Cardiac fibroblast (primary cell): Measurements from ENCODE around the gene ZNF827.

Source experiments
- DNase-seq, 2 donors: peaks; one replicate each; pipeline versions ENCODE4 v3.0.0 to v3.0.0-alpha.2; 2010; ENCODE audit warnings: low read depth in 2 of 2
- H3K4me3 ChIP-seq, 2 donors: replicated peaks in 1 of 2; 1 replicate in 1 of 2; 2 replicates in 1 of 2; pipeline ENCODE4 v1.5.1; 2011; ENCODE audit warnings: low read depth in 2 of 2, low read length in 2 of 2, mild to moderate bottlenecking in 2 of 2, moderate library complexity in 1 of 2
- TF ChIP-seq, protein P1 (sequence below): IDR thresholded peaks from one replicate; pipeline ENCODE4 v1.5.1; 2011; ENCODE audit warnings: low read depth, mild to moderate bottlenecking, low read length, inconsistent platforms

The ZNF827 gene

DNA sequence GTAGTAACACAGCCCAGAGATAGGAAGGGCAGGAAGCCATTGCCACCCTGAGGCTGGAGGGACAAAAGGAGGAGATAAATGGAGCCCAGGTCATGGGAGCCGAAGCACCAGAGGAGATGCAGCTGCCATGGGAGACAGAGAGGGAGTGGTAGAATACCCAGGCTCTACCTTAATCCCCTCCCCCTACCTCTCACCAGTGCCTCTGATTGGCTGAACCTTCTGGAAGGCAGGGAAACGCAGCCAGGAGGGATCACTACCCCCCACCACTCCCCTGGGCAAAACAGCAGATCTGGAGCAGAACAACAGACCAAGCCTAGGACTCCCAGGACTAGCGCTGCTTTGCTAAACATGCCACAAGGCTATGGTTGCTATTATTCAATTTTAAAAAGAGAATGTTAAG is 114.2 kb downstream of the ZNF827 start:
- H3K4me3 ChIP-seq, result no peak overlapping the region
- TF ChIP-seq, protein P1, sequence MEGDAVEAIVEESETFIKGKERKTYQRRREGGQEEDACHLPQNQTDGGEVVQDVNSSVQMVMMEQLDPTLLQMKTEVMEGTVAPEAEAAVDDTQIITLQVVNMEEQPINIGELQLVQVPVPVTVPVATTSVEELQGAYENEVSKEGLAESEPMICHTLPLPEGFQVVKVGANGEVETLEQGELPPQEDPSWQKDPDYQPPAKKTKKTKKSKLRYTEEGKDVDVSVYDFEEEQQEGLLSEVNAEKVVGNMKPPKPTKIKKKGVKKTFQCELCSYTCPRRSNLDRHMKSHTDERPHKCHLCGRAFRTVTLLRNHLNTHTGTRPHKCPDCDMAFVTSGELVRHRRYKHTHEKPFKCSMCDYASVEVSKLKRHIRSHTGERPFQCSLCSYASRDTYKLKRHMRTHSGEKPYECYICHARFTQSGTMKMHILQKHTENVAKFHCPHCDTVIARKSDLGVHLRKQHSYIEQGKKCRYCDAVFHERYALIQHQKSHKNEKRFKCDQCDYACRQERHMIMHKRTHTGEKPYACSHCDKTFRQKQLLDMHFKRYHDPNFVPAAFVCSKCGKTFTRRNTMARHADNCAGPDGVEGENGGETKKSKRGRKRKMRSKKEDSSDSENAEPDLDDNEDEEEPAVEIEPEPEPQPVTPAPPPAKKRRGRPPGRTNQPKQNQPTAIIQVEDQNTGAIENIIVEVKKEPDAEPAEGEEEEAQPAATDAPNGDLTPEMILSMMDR, result no peak
- no peak for DNase-seq

DNA sequence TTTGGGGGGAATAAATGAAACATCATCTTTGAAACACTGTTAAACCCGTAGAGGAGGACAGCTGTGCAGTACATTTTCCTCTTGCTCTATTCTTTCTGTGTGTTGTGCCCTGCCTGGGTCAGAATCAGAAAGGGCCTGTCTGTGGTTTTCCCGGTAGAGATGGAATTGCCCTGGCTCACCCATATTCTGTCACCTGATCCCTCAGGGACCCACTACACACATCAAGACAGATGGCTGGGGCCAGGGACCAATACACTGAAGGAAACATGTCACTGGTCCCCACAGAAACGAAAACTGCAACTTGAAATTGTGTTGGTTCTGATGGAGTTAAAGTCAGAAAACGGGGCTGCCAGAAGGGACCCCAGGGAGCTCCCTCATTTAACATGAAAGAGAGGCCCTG is 114.9 kb downstream of the ZNF827 start:
- no peak for DNase-seq
- H3K4me3 ChIP-seq, result no peak overlapping the region
- TF ChIP-seq, protein P1, result no peak

DNA sequence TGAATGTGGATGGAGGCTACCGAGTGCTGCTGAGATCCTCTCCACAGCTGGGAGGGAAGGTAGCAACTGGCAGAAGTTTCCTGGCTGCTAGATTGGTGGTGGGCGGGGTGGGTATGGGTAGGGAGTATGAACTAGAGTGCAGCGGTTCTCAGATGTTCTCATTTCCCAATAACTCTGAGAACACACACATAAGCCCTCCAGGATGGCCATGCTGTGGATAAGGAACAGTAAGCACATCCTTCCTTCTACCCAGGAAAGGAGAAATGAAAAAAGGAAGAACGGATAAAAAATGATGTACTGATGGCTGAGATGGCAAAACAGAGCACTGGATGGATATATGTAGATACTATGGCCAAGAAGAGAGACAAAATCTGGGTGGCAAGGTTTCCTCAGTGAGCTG is 116.0 kb downstream of the ZNF827 start:
- TF ChIP-seq, protein P1, result no peak
- no peak for DNase-seq
- no peak overlapping the region for H3K4me3 ChIP-seq

DNA sequence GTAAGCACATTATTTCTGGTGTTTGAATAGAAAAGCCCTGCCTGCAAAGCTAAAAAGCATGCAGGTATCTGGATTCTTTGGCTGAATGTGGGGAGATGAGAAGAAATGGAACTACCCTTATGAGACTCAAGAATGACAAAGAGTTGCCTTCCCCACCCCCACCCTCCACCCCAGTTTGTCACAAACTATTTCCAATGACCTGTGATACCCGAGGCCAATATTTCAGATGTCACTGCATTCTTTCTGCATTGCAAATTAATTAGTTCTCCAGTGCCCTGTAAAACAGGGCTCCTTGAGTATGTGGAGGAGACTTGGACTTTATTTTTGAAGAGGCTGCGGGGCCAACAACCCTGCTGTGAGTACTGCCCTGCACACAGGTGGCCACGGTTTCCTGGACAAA is 116.4 kb downstream of the ZNF827 start:
- no peak overlapping the region for H3K4me3 ChIP-seq
- DNase-seq, result no peak
- TF ChIP-seq, protein P1, result no peak

DNA sequence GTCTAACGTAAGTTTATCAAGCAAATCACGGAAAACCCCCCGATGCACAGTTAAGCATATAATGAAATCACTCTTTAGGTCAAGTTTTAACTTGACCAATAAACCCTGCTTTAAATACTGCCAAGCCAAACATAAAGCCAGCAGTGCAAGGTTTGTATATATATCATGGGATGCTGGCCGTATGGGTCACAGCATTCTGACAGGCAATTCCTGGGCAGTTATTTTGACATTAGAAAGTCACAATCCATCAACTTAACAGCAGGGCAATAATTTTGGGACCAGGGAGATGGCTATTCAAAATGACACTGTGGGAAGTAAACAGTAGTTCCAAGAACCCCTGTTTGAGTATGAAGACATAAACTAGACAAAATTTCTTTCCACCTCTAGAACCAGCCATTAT is 116.9 kb downstream of the ZNF827 start:
- H3K4me3 ChIP-seq, result no peak overlapping the region
- DNase-seq, result no peak
- TF ChIP-seq, protein P1, result no peak

DNA sequence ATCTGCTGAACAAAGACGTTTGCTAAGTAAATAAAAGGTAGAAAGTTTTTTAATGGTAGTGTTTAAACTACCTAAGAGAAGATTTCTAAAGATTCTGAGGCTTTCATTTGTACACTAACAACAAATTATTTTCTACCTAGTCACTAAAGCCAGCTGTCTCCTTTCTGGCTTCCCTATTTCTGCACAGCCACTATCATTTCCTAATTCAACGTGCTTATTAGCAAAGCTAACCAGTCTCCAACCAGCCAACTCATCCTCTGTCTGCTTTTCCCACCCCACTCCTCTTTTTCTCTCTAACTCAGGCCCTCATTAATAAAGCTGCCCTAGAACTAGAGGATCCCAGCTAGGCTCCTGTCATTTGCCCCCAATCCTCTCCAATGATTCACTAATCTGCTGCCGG is 118.2 kb downstream of the ZNF827 start:
- no peak for DNase-seq
- TF ChIP-seq, protein P1, result no peak
- H3K4me3 ChIP-seq, result no peak overlapping the region

DNA sequence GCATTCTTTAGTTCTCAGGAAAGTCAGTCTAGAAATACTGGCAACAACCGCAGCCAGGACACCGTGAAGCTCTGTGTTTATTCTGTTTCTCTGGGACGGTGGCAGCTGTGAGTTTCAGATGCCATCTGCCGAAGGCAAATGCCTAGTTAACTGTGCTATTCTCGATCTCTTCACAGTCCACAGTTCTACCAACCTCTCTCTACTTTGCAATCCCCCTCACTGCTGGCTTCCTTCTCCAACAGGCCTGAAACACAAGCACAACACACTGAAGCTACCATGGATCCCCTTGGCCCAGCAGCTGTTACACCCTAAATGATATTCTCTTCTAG is 118.8 kb downstream of the ZNF827 start:
- TF ChIP-seq, protein P1, result no peak
- DNase-seq, result no peak
- H3K4me3 ChIP-seq, result no peak overlapping the region
